Erythroblast (primary cell): ENCODE measurements around the gene GJB2.

Source experiments
- GATA1 ChIP-seq: IDR thresholded peaks from 2 replicates; pipeline ENCODE4 v1.6.1; 2011; ENCODE audit warnings: low read depth, mild to moderate bottlenecking, control low read depth, low read length, moderate library complexity
- POLR2A ChIP-seq: IDR thresholded peaks from 2 replicates; pipeline ENCODE4 v1.6.1; 2011; ENCODE audit warnings: mild to moderate bottlenecking, low read length

DNA sequence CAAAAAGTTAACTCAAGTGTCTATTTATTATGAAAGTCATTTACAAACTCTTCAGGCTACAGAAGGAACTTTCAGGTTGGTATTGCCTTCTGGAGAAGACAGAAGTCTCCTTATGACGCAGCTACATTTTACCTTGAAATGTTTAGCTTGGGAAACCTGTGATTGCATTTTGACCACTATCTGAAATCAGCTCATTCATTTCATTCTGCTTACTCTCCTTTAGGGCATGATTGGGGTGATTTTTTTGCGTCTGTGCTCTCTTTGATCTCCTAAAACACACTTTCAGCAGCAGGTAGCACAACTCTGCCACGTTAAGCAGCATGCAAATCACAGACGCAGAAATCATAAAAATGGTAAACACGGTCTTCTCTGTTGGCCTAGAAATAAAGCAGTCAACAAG is 29.8 kb upstream of the GJB2 start:
- TF ChIP-seq POLR2A, result no peak
- TF ChIP-seq GATA1, result no peak
